Nephron (organoid): ENCODE data around the gene SLC6A11.

Experiments used
- H3K27ac Mint-ChIP-seq, 3 experiments: 2 replicates each; pipeline ENCODE4 v1.8.0; 2020; ENCODE audit warnings: mixed read lengths in 3 of 3, mild to moderate bottlenecking in 2 of 3, moderate library complexity in 1 of 3
- H3K27me3 Mint-ChIP-seq: 2 replicates; pipeline ENCODE4 v1.8.0; 2021; ENCODE audit warnings: low read depth, mild to moderate bottlenecking, moderate library complexity, mixed read lengths
- H3K36me3 Mint-ChIP-seq: 2 replicates; pipeline ENCODE4 v1.8.0; 2020; ENCODE audit warnings: low read depth, mixed read lengths
- H3K4me1 Mint-ChIP-seq: 2 replicates; pipeline ENCODE4 v1.8.0; 2020; ENCODE audit warnings: mixed read lengths
- H3K4me3 Mint-ChIP-seq, 3 experiments: 2 replicates each; pipeline ENCODE4 v1.8.0; 2020; ENCODE audit warnings: mild to moderate bottlenecking in 3 of 3, mixed read lengths in 3 of 3, moderate library complexity in 2 of 3
- H3K9me3 Mint-ChIP-seq: 2 replicates; pipeline ENCODE4 v1.8.0; 2020; ENCODE audit warnings: mixed read lengths
- CTCF ChIP-seq, 3 experiments: fragments of 200-600 bp; sonication (generic); IDR thresholded peaks; one replicate each; pipeline ENCODE4 v1.5.0; 2021; ENCODE audit warnings: antibody characterized with exemption in 3 of 3; ENCODE audit not compliant: unreplicated experiment in 3 of 3

SLC6A11 gene

GRCh38 chr3:10798600-10799367 lies 17.2 kb upstream of the SLC6A11 start:
- Mint-ChIP-seq H3K9me3 (no peaks in the 10 kb centered on the region), H3K4me1 (no peaks in the 10 kb centered on the region), H3K27me3 (peaks cover 59% of the 10 kb centered on the region), H3K27ac (no peak overlapping the region), H3K4me3 (no peak overlapping the region), H3K36me3 (no peaks in the 10 kb centered on the region)
- TF ChIP-seq CTCF (IDR thresholded peaks at IDR 0.05; ENCODE audit: unreplicated experiment in 3 of 3): no peak

- H3K4me3 Mint-ChIP-seq: no peak overlapping the region
Observed at GRCh38 chr3:10804183-10804648, 11.8 kb upstream of the SLC6A11 start.

GRCh38 chr3:10806006-10806405 lies 10.0 kb upstream of the SLC6A11 start:
- no peaks in the 10 kb centered on the region for H3K9me3 Mint-ChIP-seq
- no peak overlapping the region for H3K4me3 Mint-ChIP-seq
- H3K4me1 Mint-ChIP-seq: no peaks in the 10 kb centered on the region
- no peaks in the 10 kb centered on the region for H3K36me3 Mint-ChIP-seq
- no peak for TF ChIP-seq CTCF (IDR thresholded peaks at IDR 0.05; ENCODE audit: unreplicated experiment in 3 of 3)
- peaks cover 59% of the 10 kb centered on the region for H3K27me3 Mint-ChIP-seq
- no peak overlapping the region for H3K27ac Mint-ChIP-seq

More at GRCh38 chr3:10804183-10804648, 11.8 kb upstream of the SLC6A11 start:
- no peak overlapping the region for H3K27ac Mint-ChIP-seq
- peaks cover 58% of the 10 kb centered on the region for H3K27me3 Mint-ChIP-seq
- TF ChIP-seq CTCF (IDR thresholded peaks at IDR 0.05; ENCODE audit: unreplicated experiment in 3 of 3): no peak
- H3K4me1 Mint-ChIP-seq: no peaks in the 10 kb centered on the region
- H3K9me3 Mint-ChIP-seq: no peaks in the 10 kb centered on the region
- no peaks in the 10 kb centered on the region for H3K36me3 Mint-ChIP-seq

- no peaks in the 10 kb centered on the region for H3K36me3 Mint-ChIP-seq
- no peaks in the 10 kb centered on the region for H3K9me3 Mint-ChIP-seq
- H3K4me1 Mint-ChIP-seq: no peaks in the 10 kb centered on the region
- H3K27ac Mint-ChIP-seq: no peak overlapping the region
- no peak overlapping the region for H3K4me3 Mint-ChIP-seq
- TF ChIP-seq CTCF (IDR thresholded peaks at IDR 0.05; ENCODE audit: unreplicated experiment in 3 of 3): no peak
- peaks cover 73% of the 10 kb centered on the region for H3K27me3 Mint-ChIP-seq
Observed at GRCh38 chr3:10808130-10808735, 7.8 kb upstream of the SLC6A11 start.

GRCh38 chr3:10808974-10809373 lies 7.1 kb upstream of the SLC6A11 start:
- Mint-ChIP-seq H3K4me1 (no peaks in the 10 kb centered on the region), H3K27ac (no peak overlapping the region)

More at GRCh38 chr3:10808974-10809373, 7.1 kb upstream of the SLC6A11 start:
- Mint-ChIP-seq H3K4me3 (no peak overlapping the region), H3K27me3 (peaks cover 73% of the 10 kb centered on the region), H3K36me3 (no peaks in the 10 kb centered on the region), H3K9me3 (no peaks in the 10 kb centered on the region)
- no peak for TF ChIP-seq CTCF (IDR thresholded peaks at IDR 0.05; ENCODE audit: unreplicated experiment in 3 of 3)
